HUES6 (cell line): Measurements from ENCODE around the gene DBF4B.

Experiments used
- H3K27ac ChIP-seq: 2 replicates; pipeline ENCODE4 v1.7.0; 2013; ENCODE audit warnings: low read depth, mild to moderate bottlenecking, low read length, inconsistent platforms
- H3K27me3 ChIP-seq: 2 replicates; pipeline ENCODE4 v1.6.1; 2013; ENCODE audit warnings: low read length; ENCODE audit not compliant: control insufficient read depth, insufficient read depth
- H3K36me3 ChIP-seq: 2 replicates; pipeline ENCODE4 v1.6.1; 2013; ENCODE audit warnings: low read length; ENCODE audit not compliant: control insufficient read depth, insufficient read depth
- H3K4me1 ChIP-seq: 2 replicates; pipeline ENCODE4 v1.6.1; 2013; ENCODE audit warnings: low read length; ENCODE audit not compliant: control insufficient read depth, insufficient read depth
- H3K4me3 ChIP-seq: 2 replicates; pipeline ENCODE4 v1.5.1; 2013; ENCODE audit warnings: low read depth, low read length
- H3K9ac ChIP-seq: one replicate; pipeline ENCODE4 v1.6.1; 2013; ENCODE audit warnings: mild to moderate bottlenecking, low read length
- H3K9me3 ChIP-seq: 2 replicates; pipeline ENCODE4 v1.6.1; 2013; ENCODE audit warnings: low read depth, low read length; ENCODE audit not compliant: control insufficient read depth, insufficient read depth

Gene DBF4B

GRCh38 chr17:44773140-44773539, 64.7 kb downstream of the DBF4B start:
- no peak overlapping the region for H3K9ac ChIP-seq
- peaks cover 11% of the 10 kb centered on the region; the same call in 1 of the 2 replicates for H3K4me1 ChIP-seq
- no peak overlapping the region for H3K27ac ChIP-seq
- no peak overlapping the region for H3K4me3 ChIP-seq
- no peaks in the 10 kb centered on the region for H3K9me3 ChIP-seq
- H3K36me3 ChIP-seq = no peaks in the 10 kb centered on the region
- H3K27me3 ChIP-seq = peaks cover 22% of the 10 kb centered on the region

GRCh38 chr17:44774271-44775135, 66.0 kb downstream of the DBF4B start:
- Histone ChIP-seq H3K9ac (peak overlapping the region; percentile 40), H3K27ac (no peak overlapping the region), H3K4me1 (peaks cover 19% of the 10 kb centered on the region), H3K36me3 (no peaks in the 10 kb centered on the region), H3K9me3 (no peaks in the 10 kb centered on the region), H3K27me3 (peaks cover 22% of the 10 kb centered on the region), H3K4me3 (peak overlapping the region; percentile 73)

- Histone ChIP-seq H3K27me3 (peaks cover 22% of the 10 kb centered on the region), H3K9me3 (no peaks in the 10 kb centered on the region), H3K27ac (no peak overlapping the region), H3K4me3 (peak overlapping the region; percentile 73), H3K36me3 (no peaks in the 10 kb centered on the region), H3K9ac (peak overlapping the region; percentile 40), H3K4me1 (peaks cover 23% of the 10 kb centered on the region)
These were observed 66.8 kb downstream of the DBF4B start for GRCh38 chr17:44775136-44775837.

GRCh38 chr17:44775838-44776621, 67.6 kb downstream of the DBF4B start:
- peak overlapping the region; percentile 9 for H3K9ac ChIP-seq

GRCh38 chr17:44776628-44777393, 68.3 kb downstream of the DBF4B start:
- H3K4me3 ChIP-seq = peak overlapping the region; percentile 54; the same call in 1 of the 2 replicates
- H3K27ac ChIP-seq = no peak overlapping the region
- peaks cover 22% of the 10 kb centered on the region for H3K27me3 ChIP-seq
- peaks cover 32% of the 10 kb centered on the region for H3K4me1 ChIP-seq
- H3K9me3 ChIP-seq = no peaks in the 10 kb centered on the region
- H3K36me3 ChIP-seq = no peaks in the 10 kb centered on the region
- H3K9ac ChIP-seq = no peak overlapping the region

More at GRCh38 chr17:44775838-44776621, 67.6 kb downstream of the DBF4B start:
- Histone ChIP-seq H3K4me3 (peak overlapping the region; percentile 54), H3K36me3 (no peaks in the 10 kb centered on the region), H3K9me3 (no peaks in the 10 kb centered on the region), H3K4me1 (peaks cover 25% of the 10 kb centered on the region), H3K27ac (no peak overlapping the region), H3K27me3 (peaks cover 22% of the 10 kb centered on the region)

- Histone ChIP-seq H3K4me3 (no peak overlapping the region), H3K27ac (no peak overlapping the region), H3K9me3 (no peaks in the 10 kb centered on the region), H3K4me1 (peaks cover 41% of the 10 kb centered on the region), H3K36me3 (no peaks in the 10 kb centered on the region), H3K9ac (no peak overlapping the region), H3K27me3 (peaks cover 22% of the 10 kb centered on the region)
These were observed 69.2 kb downstream of the DBF4B start for GRCh38 chr17:44777394-44778348.

GRCh38 chr17:44778656-44779210, 70.3 kb downstream of the DBF4B start:
- Histone ChIP-seq H3K4me3 (peak overlapping the region; percentile 63), H3K4me1 (peaks cover 42% of the 10 kb centered on the region), H3K9ac (no peak overlapping the region), H3K27ac (no peak overlapping the region), H3K9me3 (no peaks in the 10 kb centered on the region), H3K27me3 (peaks cover 22% of the 10 kb centered on the region), H3K36me3 (no peaks in the 10 kb centered on the region)

GRCh38 chr17:44779211-44780025, 71.0 kb downstream of the DBF4B start:
- peaks cover 39% of the 10 kb centered on the region for H3K4me1 ChIP-seq
- no peaks in the 10 kb centered on the region for H3K36me3 ChIP-seq
- H3K9ac ChIP-seq = peak overlapping the region; percentile 65
- peak overlapping the region; percentile 63 for H3K4me3 ChIP-seq
- H3K27ac ChIP-seq = no peak overlapping the region
- peaks cover 22% of the 10 kb centered on the region for H3K27me3 ChIP-seq
- H3K9me3 ChIP-seq = no peaks in the 10 kb centered on the region

- no peak overlapping the region for H3K27ac ChIP-seq
- H3K4me1 ChIP-seq = peaks cover 36% of the 10 kb centered on the region
- no peak overlapping the region for H3K4me3 ChIP-seq
- H3K9me3 ChIP-seq = no peaks in the 10 kb centered on the region
- H3K27me3 ChIP-seq = peaks cover 22% of the 10 kb centered on the region
- no peak overlapping the region for H3K9ac ChIP-seq
- no peaks in the 10 kb centered on the region for H3K36me3 ChIP-seq
These were observed 71.7 kb downstream of the DBF4B start for GRCh38 chr17:44780161-44780560.
